MG63 (cell line): Measurements from ENCODE around the gene PKP3. TPM values are rescaled to one million over a fixed set of nuclear protein-coding genes. Genes with fewer than 3 reads are reported as not detected.
"Not testable (repeated sequence)": the region's sequence is repeated elsewhere in the genome, so short reads cannot be mapped to it uniquely, and the experiment has no call there.

Source experiments
- DNase-seq: peaks from one replicate; pipeline ENCODE4 v3.0.0-alpha.2; 2020
- H3K27me3 ChIP-seq: fragments of 250-450 bp; sonication (Bioruptor Pico); 2 replicates; pipeline ENCODE4 v1.5.1; 2020; ENCODE audit warnings: mild to moderate bottlenecking, moderate library complexity
- H3K36me3 ChIP-seq: fragments of 250-450 bp; sonication (Bioruptor Pico); 2 replicates; pipeline ENCODE4 v1.5.1; 2020; ENCODE audit warnings: mild to moderate bottlenecking, moderate library complexity
- H3K4me3 ChIP-seq: fragments of 250-450 bp; sonication (Bioruptor Pico); 2 replicates; pipeline ENCODE4 v1.5.1; 2020; ENCODE audit warnings: mild to moderate bottlenecking, moderate library complexity
- H3K9me3 ChIP-seq: fragments of 250-450 bp; sonication (Bioruptor Pico); 2 replicates; pipeline ENCODE4 v1.5.1; 2020; ENCODE audit warnings: mild to moderate bottlenecking, moderate library complexity
- total RNA-seq: library from RNA; depleted of rRNA; stranded (reverse); fragments of >200 nt; shearing (Covaris generic); gene quantifications from 2 replicates; pipeline ENCODE4 v1.2.3, GENCODE V29; 2014; ENCODE audit warnings: low replicate concordance

PKP3 gene
- total RNA-seq, 1 experiment from 2014 or later: 24.1 TPM

- H3K9me3 ChIP-seq: no peaks in the 10 kb centered on the region
- H3K36me3 ChIP-seq: no peaks in the 10 kb centered on the region
- no peak overlapping the region for H3K4me3 ChIP-seq
- DNase-seq: no peak
- no peaks in the 10 kb centered on the region for H3K27me3 ChIP-seq
Observed at GRCh38 chr11:399731-400211, 5.8 kb downstream of the PKP3 start.

- no peaks in the 10 kb centered on the region for H3K9me3 ChIP-seq
- no peaks in the 10 kb centered on the region for H3K27me3 ChIP-seq
- no peak overlapping the region for H3K4me3 ChIP-seq
- no peak for DNase-seq
- no peaks in the 10 kb centered on the region for H3K36me3 ChIP-seq
Observed at GRCh38 chr11:400241-400689, 6.3 kb downstream of the PKP3 start.

GRCh38 chr11:401196-401595 is 7.2 kb downstream of the PKP3 start:
- not testable (repeated sequence) for DNase-seq, H3K27me3 ChIP-seq, H3K36me3 ChIP-seq, H3K4me3 ChIP-seq, H3K9me3 ChIP-seq

- no peaks in the 10 kb centered on the region for H3K27me3 ChIP-seq
- no peaks in the 10 kb centered on the region for H3K9me3 ChIP-seq
- no peak for DNase-seq
- no peak overlapping the region for H3K4me3 ChIP-seq
- no peaks in the 10 kb centered on the region for H3K36me3 ChIP-seq
Observed at GRCh38 chr11:403021-403760, 9.2 kb downstream of the PKP3 start.

- no peak overlapping the region for H3K4me3 ChIP-seq
- no peaks in the 10 kb centered on the region for H3K36me3 ChIP-seq
- DNase-seq: no peak
- no peaks in the 10 kb centered on the region for H3K27me3 ChIP-seq
- no peaks in the 10 kb centered on the region for H3K9me3 ChIP-seq
Observed at GRCh38 chr11:403761-404431, 9.9 kb downstream of the PKP3 start.

GRCh38 chr11:404551-405264 is 10.7 kb downstream of the PKP3 start:
- no peak overlapping the region for H3K4me3 ChIP-seq
- H3K27me3 ChIP-seq: no peaks in the 10 kb centered on the region
- DNase-seq: no peak
- H3K36me3 ChIP-seq: no peaks in the 10 kb centered on the region
- no peaks in the 10 kb centered on the region for H3K9me3 ChIP-seq

- H3K9me3 ChIP-seq: no peaks in the 10 kb centered on the region
- peak overlapping the region; percentile 59 for H3K4me3 ChIP-seq
- DNase-seq: peak; percentile 63
- no peaks in the 10 kb centered on the region for H3K27me3 ChIP-seq
- no peaks in the 10 kb centered on the region for H3K36me3 ChIP-seq
Observed at GRCh38 chr11:405323-405953, 11.4 kb downstream of the PKP3 start.

GRCh38 chr11:405954-406795 is 12.2 kb downstream of the PKP3 start:
- Histone ChIP-seq H3K36me3 (no peaks in the 10 kb centered on the region), H3K4me3 (peak overlapping the region; percentile 59), H3K27me3 (no peaks in the 10 kb centered on the region), H3K9me3 (no peaks in the 10 kb centered on the region)
- DNase-seq: no peak

GRCh38 chr11:406796-407650 is 13.0 kb downstream of the PKP3 start:
- DNase-seq: peak; percentile 91
- peak overlapping the region; percentile 59 for H3K4me3 ChIP-seq

GRCh38 chr11:407651-408123 is 13.7 kb downstream of the PKP3 start:
- no peaks in the 10 kb centered on the region for H3K27me3 ChIP-seq
- H3K4me3 ChIP-seq: no peak overlapping the region
- H3K9me3 ChIP-seq: no peaks in the 10 kb centered on the region
- no peak for DNase-seq
- H3K36me3 ChIP-seq: no peaks in the 10 kb centered on the region

More at GRCh38 chr11:406796-407650, 13.0 kb downstream of the PKP3 start:
- Histone ChIP-seq H3K36me3 (no peaks in the 10 kb centered on the region), H3K27me3 (no peaks in the 10 kb centered on the region), H3K9me3 (no peaks in the 10 kb centered on the region)

- Histone ChIP-seq H3K36me3 (no peaks in the 10 kb centered on the region), H3K9me3 (no peaks in the 10 kb centered on the region), H3K4me3 (no peak overlapping the region), H3K27me3 (no peaks in the 10 kb centered on the region)
- DNase-seq: no peak
Observed at GRCh38 chr11:408154-409007, 14.4 kb downstream of the PKP3 start.

- H3K36me3 ChIP-seq: no peaks in the 10 kb centered on the region
- DNase-seq: no peak
- H3K9me3 ChIP-seq: no peaks in the 10 kb centered on the region
- H3K27me3 ChIP-seq: no peaks in the 10 kb centered on the region
- no peak overlapping the region for H3K4me3 ChIP-seq
Observed at GRCh38 chr11:409008-409599, 15.1 kb downstream of the PKP3 start.

- H3K27me3 ChIP-seq: no peaks in the 10 kb centered on the region
- H3K9me3 ChIP-seq: no peaks in the 10 kb centered on the region
- H3K4me3 ChIP-seq: no peak overlapping the region
- H3K36me3 ChIP-seq: no peaks in the 10 kb centered on the region
- DNase-seq: no peak
Observed at GRCh38 chr11:409600-410483, 15.8 kb downstream of the PKP3 start.
